ENCODE data around the gene LILRB2.
"Not testable (repeated sequence)": the region's sequence is repeated elsewhere in the genome, so short reads cannot be mapped to it uniquely, and the experiment has no call there.

LILRB2 gene

DNA sequence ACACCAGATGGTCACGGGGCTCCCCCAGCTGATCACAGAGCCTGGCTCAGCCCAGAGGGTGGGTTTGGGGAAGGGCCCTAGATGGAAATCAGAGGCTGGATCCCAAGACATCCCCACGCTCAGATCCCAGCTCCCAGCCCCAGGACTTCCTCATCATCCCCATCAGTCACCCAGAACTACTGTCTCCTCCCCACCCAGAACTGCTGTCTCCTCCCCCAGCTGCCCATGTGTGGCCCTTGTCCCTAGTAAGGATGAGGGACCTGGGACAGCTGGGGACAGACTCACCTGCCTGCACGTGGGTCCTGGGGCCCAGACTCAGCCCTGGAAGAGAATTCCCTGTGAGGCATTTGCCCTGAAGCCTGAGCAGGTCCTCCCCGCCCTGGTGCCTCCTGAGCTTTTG is 38.7 kb downstream of the LILRB2 start:
- not testable (repeated sequence) for H3K27me3 ChIP-seq (ENCODE audit: insufficient read depth, low read length); H3F3A ChIP-seq (ENCODE audit: insufficient read depth, low read length); H3K27ac ChIP-seq (ENCODE audit: low read depth, low read length, poor library complexity, severe bottlenecking); H3K9me3 ChIP-seq (ENCODE audit: low read length); H2AFZ ChIP-seq (ENCODE audit: low read length); H3K4me2 ChIP-seq (ENCODE audit: low read length); H3K36me3 ChIP-seq (ENCODE audit: insufficient read depth, low read length); H3K4me1 ChIP-seq (ENCODE audit: insufficient read depth, low read length, severe bottlenecking); H3K4me3 ChIP-seq (ENCODE audit: low read depth, low read length, poor library complexity, severe bottlenecking); H3K9ac ChIP-seq (ENCODE audit: low read length); H4K20me1 ChIP-seq (ENCODE audit: insufficient read depth, low read length); H3K9me2 ChIP-seq (ENCODE audit: low read depth, low read length); H3K79me2 ChIP-seq (ENCODE audit: insufficient read depth, low read length)

DNA sequence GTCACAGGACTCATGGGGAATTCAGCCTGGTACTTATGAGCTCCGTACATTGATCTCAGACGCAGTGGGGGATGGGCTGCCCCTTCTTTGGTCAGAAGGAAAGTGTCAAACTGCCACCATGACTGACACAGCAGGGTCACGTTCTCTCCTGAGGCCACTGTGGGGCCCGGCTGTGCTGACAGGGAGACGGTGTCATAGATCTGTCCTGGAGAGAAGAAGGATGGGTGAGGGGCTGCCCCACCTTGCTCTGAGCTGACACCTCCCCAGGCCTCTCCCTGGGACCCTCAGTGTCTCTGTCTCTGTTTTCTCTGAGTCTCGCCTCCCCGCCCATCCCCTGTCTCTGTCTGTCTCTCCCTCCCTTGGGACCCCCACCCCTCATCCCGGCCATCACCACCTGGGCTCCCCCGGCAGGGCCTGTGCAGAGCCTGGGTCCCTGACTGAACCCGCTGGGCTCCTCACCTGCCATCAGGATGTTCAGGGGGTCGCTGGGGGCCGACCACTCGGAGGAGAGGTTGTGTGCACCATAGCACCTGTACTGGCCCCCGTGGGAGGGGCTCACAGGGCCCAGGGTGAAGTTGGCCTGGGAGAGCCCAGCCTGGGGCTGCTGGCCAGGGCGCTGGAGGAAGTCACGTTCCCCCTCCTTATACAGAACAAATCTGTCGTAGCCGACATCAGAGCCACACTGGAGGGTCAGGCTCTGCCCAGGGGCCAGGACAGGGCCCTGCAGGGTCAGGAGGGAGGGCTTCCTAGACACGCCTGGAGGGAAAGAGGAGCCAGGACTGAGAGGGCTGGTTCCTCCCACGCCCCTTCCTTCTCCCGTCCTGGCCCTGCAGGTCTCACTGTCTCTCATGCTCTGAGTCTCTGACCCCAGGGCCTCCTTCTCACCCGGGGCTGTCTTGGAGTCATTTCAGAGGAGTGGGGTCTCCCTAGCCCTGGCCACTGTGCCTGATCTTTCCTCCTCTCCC is 40.3 kb downstream of the LILRB2 start:
- H3K27ac ChIP-seq (ENCODE audit: low read depth, low read length, poor library complexity, severe bottlenecking); H3K9ac ChIP-seq (ENCODE audit: low read length): not testable (repeated sequence)

DNA sequence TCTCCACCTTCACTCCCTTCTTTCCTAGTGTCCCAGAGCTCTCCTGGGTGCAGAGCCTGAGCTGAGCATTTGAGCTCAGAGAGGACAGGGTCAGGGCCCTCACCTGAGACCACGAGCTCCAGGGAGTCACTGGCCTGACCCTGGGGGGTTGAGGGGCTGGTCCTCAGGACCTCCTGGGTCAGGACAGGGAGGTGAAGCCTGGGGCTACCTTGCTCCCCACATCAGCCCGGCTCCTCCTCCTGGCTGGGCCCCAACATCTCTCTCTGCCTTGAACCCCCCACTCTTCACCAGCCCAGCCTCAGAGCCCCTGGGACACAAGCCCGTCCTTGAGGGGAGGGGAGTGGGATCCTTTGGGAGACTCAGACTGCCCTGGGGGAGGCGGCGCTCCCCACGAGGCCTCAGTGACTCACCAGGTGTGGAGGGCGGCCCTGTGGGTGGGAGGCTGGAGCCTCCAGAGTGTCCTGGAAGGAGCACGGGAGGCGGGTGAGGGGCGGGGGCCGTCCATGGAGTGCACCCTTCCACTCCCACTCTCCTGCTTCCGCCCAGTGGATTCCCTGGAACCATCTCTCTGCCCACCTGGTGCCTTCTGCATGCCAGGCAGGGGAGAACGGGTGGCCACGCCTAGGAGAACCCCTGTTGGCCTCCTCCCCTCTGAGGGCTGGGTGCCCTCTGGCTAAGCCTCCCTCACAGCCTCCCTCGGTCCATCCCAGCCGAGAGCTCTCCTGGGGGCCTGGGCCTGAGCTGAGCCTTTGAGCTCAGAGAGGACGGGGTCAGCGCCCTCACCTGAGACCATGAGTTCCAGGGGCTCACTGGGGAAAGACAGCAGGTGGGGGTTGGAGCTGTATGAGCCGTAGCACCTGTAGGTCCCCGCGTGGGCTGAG is 41.2 kb downstream of the LILRB2 start:
- H2AFZ ChIP-seq (ENCODE audit: low read length); H3K4me1 ChIP-seq (ENCODE audit: insufficient read depth, low read length, severe bottlenecking); H4K20me1 ChIP-seq (ENCODE audit: insufficient read depth, low read length); H3K27ac ChIP-seq (ENCODE audit: low read depth, low read length, poor library complexity, severe bottlenecking); H3K4me2 ChIP-seq (ENCODE audit: low read length); H3K79me2 ChIP-seq (ENCODE audit: insufficient read depth, low read length); H3K9ac ChIP-seq (ENCODE audit: low read length); H3K9me3 ChIP-seq (ENCODE audit: low read length); H3K9me2 ChIP-seq (ENCODE audit: low read depth, low read length); H3K4me3 ChIP-seq (ENCODE audit: low read depth, low read length, poor library complexity, severe bottlenecking); H3F3A ChIP-seq (ENCODE audit: insufficient read depth, low read length); H3K36me3 ChIP-seq (ENCODE audit: insufficient read depth, low read length); H3K27me3 ChIP-seq (ENCODE audit: insufficient read depth, low read length): not testable (repeated sequence)

More for the DNA sequence above, 40.3 kb downstream of the LILRB2 start:
- not testable (repeated sequence) for H3K79me2 ChIP-seq (ENCODE audit: insufficient read depth, low read length); H2AFZ ChIP-seq (ENCODE audit: low read length); H3K27me3 ChIP-seq (ENCODE audit: insufficient read depth, low read length); H3K36me3 ChIP-seq (ENCODE audit: insufficient read depth, low read length); H3K4me1 ChIP-seq (ENCODE audit: insufficient read depth, low read length, severe bottlenecking); H3K9me2 ChIP-seq (ENCODE audit: low read depth, low read length); H4K20me1 ChIP-seq (ENCODE audit: insufficient read depth, low read length); H3K4me3 ChIP-seq (ENCODE audit: low read depth, low read length, poor library complexity, severe bottlenecking); H3K4me2 ChIP-seq (ENCODE audit: low read length); H3K9me3 ChIP-seq (ENCODE audit: low read length); H3F3A ChIP-seq (ENCODE audit: insufficient read depth, low read length)

DNA sequence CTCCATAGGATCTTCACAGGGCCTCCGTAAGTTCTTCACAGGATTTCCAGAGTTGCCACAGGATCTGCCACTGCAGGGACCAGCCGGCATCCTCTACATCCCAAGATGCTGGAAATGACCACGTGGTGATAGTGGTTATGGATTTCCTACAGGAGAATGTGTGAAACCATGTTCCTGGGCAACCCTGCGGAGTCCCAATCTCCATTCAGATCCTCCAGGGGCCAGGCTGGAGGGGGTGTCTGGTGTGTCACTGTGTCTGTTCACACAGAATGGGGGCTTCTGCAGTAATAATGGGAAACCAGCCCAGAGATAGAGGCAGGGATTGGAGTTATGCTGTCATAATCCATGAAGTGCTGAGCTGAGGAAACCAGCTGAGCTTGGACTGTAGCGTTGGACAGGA is 47.0 kb downstream of the LILRB2 start:
- no peaks in the 10 kb centered on the region for H3K36me3 ChIP-seq (ENCODE audit: insufficient read depth, low read length)

More for the DNA sequence above, 47.0 kb downstream of the LILRB2 start:
- Histone ChIP-seq H3F3A (ENCODE audit: insufficient read depth, low read length) (no peaks in the 10 kb centered on the region), H3K27ac (ENCODE audit: low read depth, low read length, poor library complexity, severe bottlenecking) (no peak overlapping the region), H4K20me1 (ENCODE audit: insufficient read depth, low read length) (no peaks in the 10 kb centered on the region), H3K9me3 (ENCODE audit: low read length) (no peaks in the 10 kb centered on the region), H3K9me2 (ENCODE audit: low read depth, low read length) (no peaks in the 10 kb centered on the region), H3K79me2 (ENCODE audit: insufficient read depth, low read length) (no peaks in the 10 kb centered on the region), H3K4me3 (ENCODE audit: low read depth, low read length, poor library complexity, severe bottlenecking) (no peak overlapping the region), H3K27me3 (ENCODE audit: insufficient read depth, low read length) (no peaks in the 10 kb centered on the region), H3K9ac (ENCODE audit: low read length) (no peak overlapping the region), H2AFZ (ENCODE audit: low read length) (no peak overlapping the region), H3K4me2 (ENCODE audit: low read length) (no peak overlapping the region), H3K4me1 (ENCODE audit: insufficient read depth, low read length, severe bottlenecking) (no peaks in the 10 kb centered on the region)
- TF ChIP-seq, protein P1, sequence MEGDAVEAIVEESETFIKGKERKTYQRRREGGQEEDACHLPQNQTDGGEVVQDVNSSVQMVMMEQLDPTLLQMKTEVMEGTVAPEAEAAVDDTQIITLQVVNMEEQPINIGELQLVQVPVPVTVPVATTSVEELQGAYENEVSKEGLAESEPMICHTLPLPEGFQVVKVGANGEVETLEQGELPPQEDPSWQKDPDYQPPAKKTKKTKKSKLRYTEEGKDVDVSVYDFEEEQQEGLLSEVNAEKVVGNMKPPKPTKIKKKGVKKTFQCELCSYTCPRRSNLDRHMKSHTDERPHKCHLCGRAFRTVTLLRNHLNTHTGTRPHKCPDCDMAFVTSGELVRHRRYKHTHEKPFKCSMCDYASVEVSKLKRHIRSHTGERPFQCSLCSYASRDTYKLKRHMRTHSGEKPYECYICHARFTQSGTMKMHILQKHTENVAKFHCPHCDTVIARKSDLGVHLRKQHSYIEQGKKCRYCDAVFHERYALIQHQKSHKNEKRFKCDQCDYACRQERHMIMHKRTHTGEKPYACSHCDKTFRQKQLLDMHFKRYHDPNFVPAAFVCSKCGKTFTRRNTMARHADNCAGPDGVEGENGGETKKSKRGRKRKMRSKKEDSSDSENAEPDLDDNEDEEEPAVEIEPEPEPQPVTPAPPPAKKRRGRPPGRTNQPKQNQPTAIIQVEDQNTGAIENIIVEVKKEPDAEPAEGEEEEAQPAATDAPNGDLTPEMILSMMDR (IDR thresholded peaks at IDR 0.05; ENCODE audit: low read length): no peak
- TF ChIP-seq EZH2 (IDR thresholded peaks at IDR 0.05; ENCODE audit: borderline replicate concordance, low read length): no peak

All from OCI-LY1 (cell line).